AML-193 (cell line): ENCODE measurements around the gene ACOX1.

Experiments used
- DNase-seq, 2 experiments: peaks; one replicate each; lab custom pipeline; 2025; lab: John Stamatoyannopoulos, UW

The ACOX1 gene

DNA sequence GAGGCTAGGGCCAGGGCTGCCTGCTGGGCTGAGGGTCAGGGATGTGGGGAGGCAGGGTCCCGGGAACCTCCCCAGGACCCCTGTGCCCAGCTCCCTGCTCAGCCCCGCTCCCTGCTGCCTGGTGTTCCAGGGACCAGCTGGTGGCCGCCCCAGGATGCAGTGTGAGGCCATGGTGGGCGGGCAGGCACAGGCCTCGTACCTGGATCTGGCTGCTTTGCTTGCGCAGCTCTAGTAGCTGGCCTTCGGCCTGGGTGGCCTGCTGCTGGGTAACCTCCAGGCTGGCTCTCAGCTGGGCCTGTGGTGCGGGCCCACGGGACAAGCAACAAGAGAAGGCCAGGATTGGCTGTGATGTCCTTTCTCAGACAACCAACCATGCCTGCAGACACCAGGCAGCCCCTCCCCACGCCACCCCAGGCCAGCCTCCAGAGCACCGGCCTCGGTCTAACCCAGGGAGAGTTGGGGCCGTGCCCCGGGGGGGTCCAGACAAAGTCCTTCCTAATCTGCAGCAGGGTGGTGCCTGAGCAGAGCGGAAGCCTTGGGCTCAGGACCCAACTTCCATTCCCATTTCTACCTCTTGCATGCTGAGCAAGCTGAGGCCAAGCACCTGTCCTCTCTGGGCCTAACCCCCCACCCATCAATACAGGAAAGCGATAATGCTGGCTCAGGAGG, 86.3 kb downstream of the ACOX1 start:
- no peak for DNase-seq

DNA sequence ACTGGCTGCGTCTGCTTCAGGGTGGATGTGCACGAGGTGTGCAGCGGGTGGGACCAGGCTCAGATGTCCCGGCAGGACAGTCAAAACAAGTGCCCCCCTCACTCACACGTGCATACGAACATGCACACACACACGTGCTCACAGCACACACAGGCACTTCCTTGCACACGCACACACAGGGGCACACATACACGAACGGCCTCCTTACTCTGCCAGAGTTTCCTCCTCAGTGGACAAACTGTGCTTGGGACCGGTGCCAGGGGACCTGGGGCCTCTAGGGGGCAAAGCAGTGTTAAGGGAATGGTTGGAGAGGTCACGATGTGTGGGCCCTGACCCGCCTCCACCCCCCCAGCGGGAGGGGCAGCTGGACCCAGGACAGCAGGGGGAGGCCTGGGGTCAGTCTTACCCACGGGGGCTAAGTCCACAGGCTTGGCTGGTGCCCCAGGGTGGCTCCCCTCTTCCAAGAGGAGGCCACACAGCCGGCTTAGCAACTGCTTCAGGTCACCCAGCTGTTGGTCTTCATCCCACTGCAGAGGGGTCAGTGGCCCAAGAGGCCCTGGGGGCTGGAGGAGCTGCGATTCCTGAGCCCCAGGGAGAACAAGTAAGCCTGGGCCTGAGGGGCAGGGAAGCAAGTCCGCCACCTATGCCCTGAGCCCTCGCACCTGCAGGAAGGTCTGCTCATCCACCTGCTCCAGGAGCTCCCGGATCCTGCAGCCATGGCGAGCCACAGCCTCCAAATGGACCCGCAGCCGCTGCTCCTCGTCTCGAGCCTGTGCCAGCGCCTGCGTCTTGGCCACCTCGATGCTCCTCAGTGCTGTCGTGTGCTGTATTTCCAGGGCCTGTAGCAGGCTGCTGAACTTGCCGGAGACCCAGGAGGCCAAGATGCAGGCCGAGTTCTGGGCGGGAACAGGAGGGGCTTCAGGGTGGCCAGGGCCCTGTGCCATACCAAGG, 87.1 kb downstream of the ACOX1 start:
- no peak for DNase-seq
